IgD-negative memory B cell (primary cell): ENCODE results near the gene BTC. TPM values are rescaled to one million over a fixed set of nuclear protein-coding genes. Genes with fewer than 3 reads are reported as not detected.
"Not testable (repeated sequence)": the region's sequence is repeated elsewhere in the genome, so short reads cannot be mapped to it uniquely, and the experiment has no call there.

Source experiments
- H3K27ac Mint-ChIP-seq, 3 donors: one replicate each; pipeline ENCODE4 v1.8.0; 2020 to 2022; ENCODE audit warnings: mild to moderate bottlenecking in 3 of 3, mixed read lengths in 3 of 3, moderate library complexity in 1 of 3
- H3K27me3 Mint-ChIP-seq: one replicate; pipeline ENCODE4 v1.8.0; 2021; ENCODE audit warnings: mixed read lengths
- H3K36me3 Mint-ChIP-seq: one replicate; pipeline ENCODE4 v1.8.0; 2020; ENCODE audit warnings: mild to moderate bottlenecking, mixed read lengths
- H3K4me1 Mint-ChIP-seq, 3 donors: one replicate each; pipeline ENCODE4 v1.8.0; 2020 to 2022; ENCODE audit warnings: mixed read lengths in 3 of 3, mild to moderate bottlenecking in 1 of 3
- H3K4me3 Mint-ChIP-seq, 4 donors: one replicate each; pipeline ENCODE4 v1.8.0; 2020 to 2022; ENCODE audit warnings: mild to moderate bottlenecking in 4 of 4, mixed read lengths in 4 of 4, moderate library complexity in 3 of 4
- H3K9me3 Mint-ChIP-seq, 3 donors: one replicate each; pipeline ENCODE4 v1.8.0; 2020 to 2021; ENCODE audit warnings: mixed read lengths in 3 of 3, mild to moderate bottlenecking in 1 of 3
- polyA plus RNA-seq: library from polyadenylated mRNA; unstranded; fragments of 300-500 nt; fragmentation: Illumina TruSeq; gene quantifications from one replicate; pipeline ENCODE4 v1.2.3, GENCODE V29; 2021

BTC gene
- polyA plus RNA-seq: not detected

DNA sequence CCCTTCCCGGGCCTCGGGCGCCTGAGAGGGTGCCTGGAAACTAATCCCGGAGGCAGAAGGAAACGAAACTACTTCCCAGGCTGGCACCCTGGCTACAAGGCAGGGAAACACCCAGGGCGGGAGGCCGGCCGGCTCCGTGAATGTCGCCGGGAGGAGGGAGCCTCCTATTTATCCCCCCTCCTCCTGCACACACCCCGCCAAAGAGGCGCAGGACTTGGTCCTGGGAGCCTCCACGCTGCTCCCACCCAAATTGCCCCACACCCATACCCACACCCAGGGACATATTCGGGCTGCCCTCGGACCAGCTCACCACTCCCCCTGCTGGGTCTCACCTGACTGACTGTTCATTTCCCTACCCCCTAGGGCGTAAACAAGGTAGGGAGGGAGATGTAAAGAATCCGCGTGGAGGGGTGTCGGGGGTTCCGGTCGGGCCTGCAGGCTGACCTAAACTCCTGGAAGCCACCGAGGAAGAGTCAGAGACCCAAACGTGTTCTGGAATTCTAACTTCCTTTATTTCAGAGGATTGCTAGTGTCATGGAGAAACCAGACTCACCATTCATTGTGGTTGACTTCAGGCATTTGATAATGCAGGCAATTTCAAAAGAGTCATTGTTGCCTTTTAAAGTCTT lies at the start of gene BTC:
BTC (minus strand) TSS at position 142 of the 629 bp plus-strand sequence. CDS start 198 bp downstream, outside the sequence.
- Mint-ChIP-seq H3K36me3 (no peaks in the 10 kb centered on the region), H3K27me3 (peaks cover 40% of the 10 kb centered on the region), H3K4me3 (peak within 1 kb of the TSS in 3 of 4 donors; percentile 67 to 83 (median 73)), H3K9me3 (peaks cover 0 to 2% (median 1%) of the 10 kb centered on the region in 3 donors), H3K4me1 (peaks cover 0 to 5% (median 0%) of the 10 kb centered on the region in 3 donors), H3K27ac (no peak within 1 kb of the TSS)

- no peaks in the 10 kb centered on the region for H3K4me1 Mint-ChIP-seq
- no peak overlapping the region for H3K27ac Mint-ChIP-seq
- H3K9me3 Mint-ChIP-seq: no peaks in the 10 kb centered on the region
- no peak overlapping the region for H3K4me3 Mint-ChIP-seq
- peaks cover 7% of the 10 kb centered on the region for H3K27me3 Mint-ChIP-seq
- H3K36me3 Mint-ChIP-seq: no peaks in the 10 kb centered on the region
These were observed 46.7 kb upstream of the BTC start for GRCh38 chr4:74840936-74841509.

- H3K4me3 Mint-ChIP-seq: no peak overlapping the region
- peaks cover 6% of the 10 kb centered on the region for H3K27me3 Mint-ChIP-seq
- H3K27ac Mint-ChIP-seq: no peak overlapping the region
- no peaks in the 10 kb centered on the region for H3K9me3 Mint-ChIP-seq
- no peaks in the 10 kb centered on the region for H3K4me1 Mint-ChIP-seq
- H3K36me3 Mint-ChIP-seq: no peaks in the 10 kb centered on the region
These were observed 44.5 kb upstream of the BTC start for GRCh38 chr4:74838746-74839370.

- Mint-ChIP-seq H3K4me3 (no peak overlapping the region), H3K27ac (no peak overlapping the region), H3K36me3 (peaks cover 3% of the 10 kb centered on the region), H3K9me3 (peaks cover 4 to 6% (median 6%) of the 10 kb centered on the region in 3 donors), H3K27me3 (peaks cover 4% of the 10 kb centered on the region), H3K4me1 (peaks cover 0 to 8% (median 7%) of the 10 kb centered on the region in 3 donors)
These were observed 36.6 kb upstream of the BTC start for GRCh38 chr4:74830928-74831327.

DNA sequence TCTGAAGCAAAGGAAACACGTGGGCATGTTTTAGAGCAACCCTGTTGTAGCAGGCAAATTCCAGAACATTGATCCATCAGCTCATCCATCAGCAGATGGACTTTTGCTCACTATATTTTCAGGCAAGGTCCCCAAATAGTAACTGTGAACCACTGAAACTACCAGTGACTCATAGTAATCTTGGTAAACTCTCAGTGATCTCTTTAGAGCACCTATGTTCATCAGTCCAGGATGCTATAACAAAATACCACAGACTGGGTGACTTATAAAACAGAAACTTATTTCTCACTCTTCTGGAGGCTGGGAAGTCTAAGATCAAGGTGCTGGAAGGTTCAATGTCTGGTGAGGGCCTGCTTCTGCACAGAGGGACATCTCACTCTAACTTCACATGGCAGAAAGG lies 28.9 kb upstream of the BTC start:
- Mint-ChIP-seq H3K9me3 (peaks cover 0 to 4% (median 0%) of the 10 kb centered on the region in 3 donors), H3K27ac (no peak overlapping the region), H3K27me3 (peaks cover 7% of the 10 kb centered on the region), H3K4me1 (peaks cover 0 to 2% (median 0%) of the 10 kb centered on the region in 3 donors), H3K4me3 (no peak overlapping the region), H3K36me3 (peaks cover 3% of the 10 kb centered on the region)

DNA sequence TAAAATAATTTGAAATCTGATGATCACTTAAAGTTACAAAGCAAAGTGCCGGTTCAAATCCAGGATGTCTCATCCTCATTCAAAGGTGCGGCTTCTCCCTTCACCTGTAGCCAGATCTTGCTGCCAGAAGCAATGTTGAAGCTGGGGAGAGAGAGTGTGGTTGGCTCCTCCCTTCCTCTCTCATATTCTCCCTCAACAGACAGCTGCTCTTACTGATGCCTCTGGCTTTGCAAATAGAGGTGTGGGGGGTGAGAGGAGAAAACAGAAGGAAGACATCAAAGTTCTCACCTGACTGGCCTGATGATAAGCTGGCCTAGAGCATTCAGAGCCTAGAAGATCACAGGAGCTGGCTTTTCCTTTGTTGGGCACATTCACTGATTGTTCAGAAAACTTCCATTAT lies 28.3 kb upstream of the BTC start:
- Mint-ChIP-seq H3K27me3 (peaks cover 7% of the 10 kb centered on the region), H3K27ac (no peak overlapping the region), H3K9me3 (no peaks in the 10 kb centered on the region), H3K4me1 (peaks cover 0 to under 1% (median 0%) of the 10 kb centered on the region in 3 donors), H3K4me3 (no peak overlapping the region), H3K36me3 (peaks cover 2% of the 10 kb centered on the region)

DNA sequence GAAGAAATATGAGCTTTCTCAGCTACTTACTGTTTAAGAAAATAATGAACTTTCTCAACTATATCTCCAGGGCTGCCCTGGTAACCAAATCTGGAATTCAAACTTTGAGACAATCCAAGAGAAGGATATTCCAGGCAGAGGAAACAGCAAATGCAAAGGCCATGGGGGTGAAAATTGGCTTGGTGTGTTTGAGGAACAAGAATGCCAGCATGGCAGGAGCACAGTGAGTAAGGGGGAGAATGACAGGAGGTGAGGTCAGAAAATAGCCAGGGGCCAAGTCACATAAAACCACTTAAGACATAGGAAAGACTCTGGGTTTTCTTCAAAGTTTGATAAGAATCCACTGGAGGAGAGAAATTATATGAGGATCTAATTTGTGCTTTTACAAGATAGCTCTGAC lies 27.2 kb upstream of the BTC start:
- Mint-ChIP-seq H3K4me3 (no peak overlapping the region), H3K27ac (no peak overlapping the region), H3K36me3 (peaks cover 2% of the 10 kb centered on the region), H3K9me3 (no peaks in the 10 kb centered on the region), H3K4me1 (no peaks in the 10 kb centered on the region), H3K27me3 (peaks cover 7% of the 10 kb centered on the region)

DNA sequence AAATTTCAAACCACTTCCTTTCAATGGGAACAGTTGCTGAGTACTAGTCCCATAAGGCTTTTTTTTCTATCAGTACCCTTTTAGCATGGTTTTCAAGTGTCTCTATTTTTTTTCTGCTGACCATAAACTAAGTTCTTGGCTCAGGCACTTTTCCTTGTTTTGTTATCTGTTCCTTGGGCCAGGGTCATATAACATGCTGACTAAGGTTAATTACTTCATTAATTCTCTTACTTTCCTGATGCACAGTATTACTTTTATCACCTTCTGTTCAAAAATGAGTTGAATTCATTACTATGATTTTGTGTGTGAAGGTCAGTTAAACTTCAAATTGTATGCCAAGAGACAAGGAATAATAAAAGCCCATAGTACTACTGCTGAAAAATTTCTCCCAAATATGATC lies 19.7 kb upstream of the BTC start:
- Mint-ChIP-seq H3K9me3 (peaks cover 0 to 3% (median 0%) of the 10 kb centered on the region in 3 donors), H3K36me3 (no peaks in the 10 kb centered on the region), H3K4me3 (no peak overlapping the region), H3K27me3 (peaks cover 2% of the 10 kb centered on the region), H3K27ac (no peak overlapping the region), H3K4me1 (no peaks in the 10 kb centered on the region)

- H3K4me3 Mint-ChIP-seq, H3K4me1 Mint-ChIP-seq, H3K27ac Mint-ChIP-seq, H3K36me3 Mint-ChIP-seq, H3K9me3 Mint-ChIP-seq, H3K27me3 Mint-ChIP-seq: not testable (repeated sequence)
These were observed 17.7 kb upstream of the BTC start for GRCh38 chr4:74812056-74812455.

- Mint-ChIP-seq H3K27ac (no peak overlapping the region), H3K4me1 (no peaks in the 10 kb centered on the region), H3K4me3 (no peak overlapping the region), H3K9me3 (no peaks in the 10 kb centered on the region), H3K27me3 (peaks cover 4% of the 10 kb centered on the region), H3K36me3 (no peaks in the 10 kb centered on the region)
These were observed 11.3 kb upstream of the BTC start for GRCh38 chr4:74805601-74806000.

DNA sequence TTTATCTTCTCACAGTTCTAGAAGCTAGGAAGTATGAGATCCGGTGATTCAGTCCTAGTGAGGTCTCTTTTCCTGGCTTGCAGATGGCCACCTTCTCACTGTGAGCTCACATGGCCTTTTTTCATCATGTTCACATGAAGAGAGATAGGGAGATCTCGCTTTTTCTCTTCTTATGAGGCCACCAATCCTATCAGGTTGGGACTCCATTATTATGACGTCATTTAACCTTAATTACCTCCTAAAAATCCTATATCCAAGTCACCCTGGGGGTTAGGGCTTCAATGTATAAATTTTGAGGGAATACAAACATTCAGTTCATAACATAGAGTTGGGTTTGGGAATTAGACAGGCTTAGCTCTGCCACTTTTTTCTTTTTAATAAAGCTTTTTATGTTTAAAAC lies 6.0 kb upstream of the BTC start:
- Mint-ChIP-seq H3K4me1 (no peaks in the 10 kb centered on the region), H3K4me3 (no peak overlapping the region), H3K27me3 (peaks cover 17% of the 10 kb centered on the region), H3K9me3 (peaks cover 0 to 2% (median 0%) of the 10 kb centered on the region in 3 donors), H3K27ac (no peak overlapping the region), H3K36me3 (no peaks in the 10 kb centered on the region)

DNA sequence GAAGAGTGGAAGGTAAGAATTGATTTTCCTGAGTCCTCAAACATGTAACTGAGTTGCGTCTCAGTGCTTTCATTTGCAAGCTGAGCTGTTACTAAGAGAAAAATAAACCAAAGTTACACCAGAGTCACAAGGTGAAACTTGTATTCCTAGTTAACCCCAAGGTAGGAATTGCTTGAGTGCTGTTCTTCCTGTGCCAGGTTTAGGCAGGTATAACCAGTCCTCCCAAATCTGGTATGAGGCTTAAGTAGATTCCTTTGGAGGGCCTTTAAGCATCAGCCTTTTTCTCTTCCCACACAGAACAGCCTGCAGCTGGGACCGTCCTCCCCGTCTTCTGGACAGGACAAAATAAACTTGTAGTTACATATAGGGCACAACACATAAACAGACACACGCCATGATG lies 2.3 kb upstream of the BTC start:
- peaks cover 0 to 5% (median 0%) of the 10 kb centered on the region in 3 donors for H3K4me1 Mint-ChIP-seq
- H3K4me3 Mint-ChIP-seq: no peak overlapping the region
- H3K27ac Mint-ChIP-seq: no peak overlapping the region
- no peaks in the 10 kb centered on the region for H3K36me3 Mint-ChIP-seq
- H3K9me3 Mint-ChIP-seq: peaks cover 0 to 2% (median 1%) of the 10 kb centered on the region in 3 donors
- peaks cover 35% of the 10 kb centered on the region for H3K27me3 Mint-ChIP-seq

DNA sequence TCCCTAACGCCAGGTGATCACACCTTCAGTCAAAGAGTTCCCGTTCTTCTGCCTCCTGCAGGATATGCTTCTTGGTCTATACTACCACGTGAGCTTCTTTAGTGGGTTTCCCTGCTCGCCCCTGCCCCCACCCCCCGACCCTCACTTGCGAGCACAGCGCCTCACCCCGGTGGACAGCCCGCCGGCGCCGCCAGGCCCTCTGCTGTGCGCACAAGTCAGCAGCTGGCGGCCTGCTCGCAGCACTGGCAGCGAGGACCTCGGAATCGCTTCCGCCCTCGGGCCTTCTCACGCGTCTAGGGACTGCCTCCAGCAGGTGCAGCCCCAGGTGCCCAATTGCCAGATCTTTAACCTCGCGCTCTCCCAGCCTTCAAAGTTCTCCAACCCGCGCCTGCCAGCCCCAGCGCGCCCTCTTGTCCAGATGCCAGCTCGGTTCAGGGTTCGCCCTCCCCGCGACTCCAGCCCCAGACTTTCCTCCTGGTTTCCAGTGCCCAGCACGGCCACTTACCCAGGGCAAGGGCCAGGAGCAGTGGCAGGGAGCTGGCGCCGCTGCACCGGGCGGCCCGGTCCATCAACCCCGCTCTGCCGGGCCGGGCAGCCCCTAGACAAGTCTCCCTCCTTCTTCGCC lies 454 bp downstream of the BTC start:
- peaks cover 0 to 5% (median 0%) of the 10 kb centered on the region in 3 donors for H3K4me1 Mint-ChIP-seq
- H3K9me3 Mint-ChIP-seq: peaks cover 0 to 2% (median 1%) of the 10 kb centered on the region in 3 donors
- H3K36me3 Mint-ChIP-seq: no peaks in the 10 kb centered on the region
- H3K27ac Mint-ChIP-seq: no peak overlapping the region
- peaks cover 40% of the 10 kb centered on the region for H3K27me3 Mint-ChIP-seq
- H3K4me3 Mint-ChIP-seq: peak overlapping the region in 3 of 4 donors; percentile 39 to 83 (median 73)

DNA sequence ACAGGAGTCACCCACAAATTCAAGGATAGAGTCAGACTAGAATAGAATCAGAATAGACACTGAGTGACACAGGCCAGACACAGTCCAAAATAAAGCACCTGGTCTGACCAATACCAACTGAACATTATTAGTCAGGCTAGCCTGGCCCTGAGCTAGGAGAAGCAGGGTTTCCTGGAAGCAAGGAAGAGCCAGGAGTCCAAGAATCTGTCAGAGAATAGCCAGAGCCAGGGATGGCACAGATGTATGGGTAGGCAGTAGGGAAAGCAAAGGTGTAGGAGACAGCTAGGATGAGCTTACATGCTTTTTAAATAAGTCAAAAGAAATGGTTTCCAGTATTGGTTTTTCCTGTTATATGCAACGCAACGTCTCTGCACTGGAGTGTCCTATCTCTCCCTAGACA lies 3.7 kb downstream of the BTC start:
- Mint-ChIP-seq H3K4me3 (no peak overlapping the region), H3K27ac (no peak overlapping the region), H3K4me1 (peaks cover 0 to 5% (median 0%) of the 10 kb centered on the region in 3 donors), H3K9me3 (peaks cover 0 to 1% (median 0%) of the 10 kb centered on the region in 3 donors), H3K27me3 (peaks cover 36% of the 10 kb centered on the region), H3K36me3 (no peaks in the 10 kb centered on the region)

DNA sequence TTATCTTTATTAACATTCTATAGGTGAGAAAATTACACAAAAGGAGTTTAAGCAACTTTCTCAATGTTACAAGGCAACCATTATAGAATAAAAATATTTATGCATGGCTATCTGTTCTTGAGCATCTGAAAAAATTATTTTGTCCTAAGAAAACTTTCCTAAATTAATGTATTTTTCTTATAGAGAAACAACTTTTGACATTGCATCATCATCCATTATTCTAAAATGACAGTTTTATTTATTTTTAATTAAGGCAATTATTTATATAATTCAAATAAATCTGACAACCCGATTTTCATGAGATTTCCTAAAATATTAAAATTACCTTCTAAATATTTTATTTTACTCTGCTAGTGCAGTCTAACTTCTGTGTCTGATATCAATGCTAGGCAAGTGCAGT lies 4.8 kb downstream of the BTC start:
- no peak overlapping the region for H3K4me3 Mint-ChIP-seq
- H3K4me1 Mint-ChIP-seq: peaks cover 0 to 4% (median 0%) of the 10 kb centered on the region in 3 donors
- H3K27me3 Mint-ChIP-seq: peaks cover 28% of the 10 kb centered on the region
- no peak overlapping the region for H3K27ac Mint-ChIP-seq
- H3K36me3 Mint-ChIP-seq: no peaks in the 10 kb centered on the region
- peaks cover 0 to 1% (median 0%) of the 10 kb centered on the region in 3 donors for H3K9me3 Mint-ChIP-seq
